M059J (cell line): ENCODE measurements around the gene EDAR. TPM values are rescaled to one million over a fixed set of nuclear protein-coding genes. Genes with fewer than 3 reads are reported as not detected.

ENCODE experiments used
- DNase-seq: peaks from one replicate; pipeline ENCODE4 v3.0.0-alpha.2; 2012; ENCODE audit warnings: low read depth
- total RNA-seq: library from RNA; depleted of rRNA; stranded (reverse); fragments of >200 nt; shearing (Covaris generic); gene quantifications from 2 replicates; pipeline ENCODE4 v1.2.3, GENCODE V29; 2014

EDAR gene
- total RNA-seq, 1 experiment from 2014 or later: not detected

- no peak for DNase-seq
Measured at GRCh38 chr2:108940156-108940555, 48.9 kb downstream of the EDAR start.

DNA sequence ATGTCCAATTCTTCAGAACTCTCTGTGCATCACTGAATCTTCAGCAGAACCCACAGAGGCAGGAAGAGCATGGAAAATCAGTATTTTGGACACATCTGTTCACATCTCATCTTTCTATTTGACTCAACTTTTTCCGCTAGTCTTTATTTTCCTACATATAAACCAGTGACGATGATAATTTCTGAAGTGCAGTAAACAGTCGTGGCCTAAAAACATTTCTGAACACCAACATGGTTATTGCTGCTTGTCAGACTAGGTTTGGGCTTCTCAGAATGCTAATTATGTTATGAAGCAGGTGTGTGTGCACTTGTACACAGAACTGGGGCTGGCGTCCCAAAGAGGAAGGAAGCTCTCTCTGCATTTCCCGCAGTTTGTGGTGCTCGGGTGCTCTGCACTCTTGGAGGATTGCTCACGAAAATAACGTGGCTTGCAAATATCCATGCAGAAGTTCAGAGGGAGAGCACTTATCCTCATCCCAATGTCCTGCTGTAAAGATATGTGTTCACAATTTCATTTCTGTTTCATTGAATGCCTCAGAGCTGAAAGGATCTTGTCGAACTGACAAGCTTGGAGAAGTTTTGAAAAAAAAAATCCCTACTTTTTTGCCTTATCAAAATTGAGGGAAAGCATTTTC, 50.8 kb downstream of the EDAR start:
- no peak for DNase-seq

DNA sequence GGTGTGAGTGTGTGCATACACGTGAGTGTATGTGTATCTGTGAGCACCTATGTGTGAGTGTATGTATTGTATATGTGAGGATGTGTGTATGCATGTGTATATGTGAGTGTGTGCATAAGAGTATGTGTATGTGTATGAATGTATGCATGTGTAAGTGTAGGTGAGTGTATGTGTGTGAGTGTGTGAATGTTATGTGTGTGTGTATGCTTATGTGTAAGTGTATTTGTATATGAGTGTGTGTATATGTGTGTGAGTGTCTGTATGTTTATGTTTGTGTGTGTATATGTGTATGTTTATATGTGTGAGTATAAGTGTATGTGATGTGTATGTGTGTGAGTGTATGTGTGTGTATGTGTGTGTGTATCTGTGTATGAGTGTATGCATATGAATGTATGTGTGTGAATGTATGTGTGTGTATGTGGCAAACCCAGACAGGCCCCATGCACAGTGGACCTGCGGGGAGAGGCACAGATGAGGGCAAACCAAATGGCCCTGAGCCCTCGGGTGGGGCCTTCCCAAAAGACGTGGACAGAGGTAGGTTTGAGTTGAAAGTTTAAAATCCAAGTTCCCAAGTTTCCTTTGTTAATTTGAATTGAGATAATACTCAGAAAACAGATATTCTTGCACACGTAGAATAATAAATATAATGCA, 51.5 kb downstream of the EDAR start:
- DNase-seq: no peak

GRCh38 chr2:108936866-108937265, 52.2 kb downstream of the EDAR start:
- no peak for DNase-seq

DNA sequence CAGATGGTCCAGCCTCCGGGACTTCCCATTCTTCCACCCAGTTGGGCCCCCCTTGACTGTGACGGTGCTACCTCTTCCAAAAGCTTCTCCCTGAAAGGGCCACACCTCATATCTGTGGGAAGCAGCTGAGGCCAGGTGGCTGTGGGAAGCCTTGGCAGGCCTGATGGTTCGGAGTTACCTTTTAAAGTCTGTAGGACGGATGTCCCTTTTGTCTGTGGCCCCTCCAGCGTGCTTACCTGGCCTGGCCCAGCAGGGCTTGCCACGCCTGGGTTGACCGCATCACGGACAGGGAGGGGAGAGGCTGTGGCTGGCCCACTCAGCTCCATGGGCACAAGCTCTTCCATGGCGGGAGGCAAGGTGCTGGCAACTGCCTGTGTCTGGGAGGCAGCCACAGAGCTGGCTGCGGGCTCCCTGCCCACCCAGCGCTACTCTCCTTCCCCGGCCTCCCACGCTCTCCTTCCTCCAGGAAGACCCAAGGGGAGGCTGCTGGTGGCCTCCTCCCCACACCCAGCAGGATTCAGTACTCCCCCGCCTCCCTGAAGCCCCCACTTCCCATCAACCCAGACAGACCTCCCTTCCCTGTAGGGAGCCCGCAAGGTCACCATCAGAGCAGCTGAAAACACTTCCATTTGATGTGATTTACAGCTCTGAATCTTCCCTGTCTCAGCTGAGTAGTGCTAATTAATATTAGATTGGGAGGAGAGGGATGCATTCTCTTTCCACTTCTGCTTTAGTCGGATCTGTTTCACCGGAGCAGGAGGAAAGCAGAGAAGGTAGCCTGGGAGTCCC, 52.8 kb downstream of the EDAR start:
- no peak for DNase-seq

DNA sequence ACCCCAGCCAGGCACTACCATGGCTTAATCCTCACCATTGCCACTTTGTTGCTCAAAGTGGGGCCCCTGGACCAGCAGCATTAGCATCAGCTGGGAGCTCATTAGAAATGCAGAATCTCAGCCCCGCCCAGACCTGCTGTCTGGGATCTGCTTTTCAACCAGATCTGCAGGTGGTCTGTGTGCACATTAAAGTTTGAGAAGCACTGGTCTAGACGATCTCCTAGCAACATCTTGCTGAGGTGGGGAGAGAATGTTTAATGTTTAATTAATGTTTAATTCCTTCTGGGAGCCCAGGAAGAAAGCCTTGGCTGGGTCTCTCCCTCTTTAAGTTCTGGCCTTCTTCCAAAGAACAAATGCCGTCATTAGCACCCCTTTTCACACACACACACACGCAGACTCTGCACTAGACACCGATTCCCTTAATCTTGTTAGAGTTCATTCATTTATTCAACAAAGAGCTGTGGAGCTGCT, 53.7 kb downstream of the EDAR start:
- DNase-seq: no peak

DNA sequence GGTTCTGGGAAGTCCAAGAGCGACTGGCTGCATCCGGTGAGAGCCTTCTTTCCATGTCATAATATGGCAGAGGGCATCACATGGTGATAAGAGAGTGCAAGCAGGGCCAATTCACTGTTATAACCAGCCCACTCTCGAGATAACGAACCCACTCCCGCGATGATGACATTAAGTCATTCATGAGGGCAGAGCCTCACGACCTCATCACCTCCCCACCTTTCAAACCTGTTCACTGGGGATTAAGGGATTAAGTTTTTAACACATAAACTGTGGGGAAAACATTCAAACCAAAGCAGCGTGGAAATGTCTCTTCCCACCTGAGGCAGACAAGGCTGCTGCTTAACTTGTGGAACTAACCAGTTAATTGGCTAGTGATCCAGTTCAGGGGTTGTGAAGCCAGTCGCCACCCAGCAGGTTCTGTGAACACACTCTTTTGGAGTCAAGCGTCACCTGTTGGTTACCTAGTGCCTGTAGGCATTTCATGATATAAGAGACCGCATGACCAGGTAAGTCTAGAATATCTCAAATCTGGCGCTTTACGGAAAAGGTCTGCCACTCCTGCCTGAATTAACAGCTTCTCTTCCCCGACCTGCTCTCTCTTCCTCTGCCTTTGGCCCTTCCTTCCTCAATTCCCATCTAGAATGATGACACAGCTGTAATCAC, 54.3 kb downstream of the EDAR start:
- DNase-seq: no peak

DNA sequence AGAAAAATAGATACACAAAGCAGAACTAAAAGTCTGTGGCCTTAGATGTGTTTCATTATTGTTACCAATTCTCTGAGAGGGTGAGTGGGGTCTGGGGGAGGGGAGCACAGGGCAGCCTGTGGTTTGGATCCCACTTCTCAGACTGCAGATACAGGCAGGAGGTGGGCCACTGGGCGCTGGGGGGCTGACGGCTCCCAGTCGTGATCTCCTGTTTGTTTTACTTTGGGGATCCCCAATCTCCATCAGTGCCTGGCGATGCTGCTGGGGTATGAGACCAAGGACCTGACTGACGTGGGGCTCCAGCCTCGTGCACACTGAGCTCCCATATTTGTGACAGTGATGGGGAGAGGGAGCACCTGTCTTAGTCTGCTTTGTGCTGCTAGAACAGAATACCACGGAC, 54.9 kb downstream of the EDAR start:
- no peak for DNase-seq

DNA sequence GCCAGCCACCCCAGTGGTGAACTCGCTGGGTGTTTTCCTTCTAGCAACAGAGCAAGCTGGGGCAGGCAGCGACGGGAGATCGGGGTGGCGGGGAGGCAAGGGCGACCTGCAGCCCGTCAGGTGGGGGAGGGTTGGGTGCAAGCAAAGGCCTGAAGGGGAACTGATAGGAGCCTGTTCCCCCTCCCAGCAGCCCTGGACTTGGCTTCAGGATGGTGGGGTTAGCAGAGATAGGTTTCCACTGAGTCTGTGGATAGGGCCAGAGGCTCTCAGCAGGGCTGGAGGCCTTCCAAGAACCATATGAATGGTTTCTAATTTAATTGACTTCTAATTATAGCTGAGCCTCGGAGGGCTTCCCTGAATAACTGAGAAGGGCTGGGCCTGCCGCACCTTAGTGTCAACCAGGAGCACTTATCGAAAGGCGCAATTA, 55.3 kb downstream of the EDAR start:
- DNase-seq: no peak

GRCh38 chr2:108932736-108933332, 56.2 kb downstream of the EDAR start:
- no peak for DNase-seq

- no peak for DNase-seq
Measured at GRCh38 chr2:108931372-108931771, 57.6 kb downstream of the EDAR start.

DNA sequence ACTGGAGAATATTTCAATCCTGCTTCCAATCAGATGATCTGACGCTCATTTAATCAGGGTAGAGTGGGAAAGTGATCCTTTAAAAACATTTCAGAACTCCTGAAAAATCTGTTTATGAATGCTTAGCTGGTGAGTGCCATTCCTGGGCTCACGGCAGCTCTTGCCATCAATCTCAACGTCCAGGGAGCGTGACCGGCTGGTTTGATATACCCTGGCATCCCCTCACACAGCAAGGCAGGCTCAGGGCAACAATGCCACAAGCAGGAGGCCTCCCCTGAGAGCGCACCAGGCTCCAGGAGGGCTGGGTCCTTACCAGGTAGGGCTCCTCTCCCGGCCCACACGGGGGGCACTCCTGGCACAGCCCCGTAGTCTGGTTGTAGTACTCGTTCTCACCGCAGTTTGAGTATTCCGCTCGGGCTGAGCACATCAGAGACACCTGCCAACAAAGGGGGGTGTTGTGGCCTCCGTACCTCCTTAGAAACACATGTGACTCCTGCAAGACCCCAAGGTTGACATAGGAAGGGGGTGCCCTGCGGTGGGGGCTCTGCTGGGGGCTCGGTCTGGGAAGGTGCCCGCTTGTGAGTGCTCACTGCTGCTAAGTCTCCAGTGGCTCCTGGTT, 59.1 kb downstream of the EDAR start:
- DNase-seq: no peak

GRCh38 chr2:108928660-108929377, 60.2 kb downstream of the EDAR start:
- no peak for DNase-seq

DNA sequence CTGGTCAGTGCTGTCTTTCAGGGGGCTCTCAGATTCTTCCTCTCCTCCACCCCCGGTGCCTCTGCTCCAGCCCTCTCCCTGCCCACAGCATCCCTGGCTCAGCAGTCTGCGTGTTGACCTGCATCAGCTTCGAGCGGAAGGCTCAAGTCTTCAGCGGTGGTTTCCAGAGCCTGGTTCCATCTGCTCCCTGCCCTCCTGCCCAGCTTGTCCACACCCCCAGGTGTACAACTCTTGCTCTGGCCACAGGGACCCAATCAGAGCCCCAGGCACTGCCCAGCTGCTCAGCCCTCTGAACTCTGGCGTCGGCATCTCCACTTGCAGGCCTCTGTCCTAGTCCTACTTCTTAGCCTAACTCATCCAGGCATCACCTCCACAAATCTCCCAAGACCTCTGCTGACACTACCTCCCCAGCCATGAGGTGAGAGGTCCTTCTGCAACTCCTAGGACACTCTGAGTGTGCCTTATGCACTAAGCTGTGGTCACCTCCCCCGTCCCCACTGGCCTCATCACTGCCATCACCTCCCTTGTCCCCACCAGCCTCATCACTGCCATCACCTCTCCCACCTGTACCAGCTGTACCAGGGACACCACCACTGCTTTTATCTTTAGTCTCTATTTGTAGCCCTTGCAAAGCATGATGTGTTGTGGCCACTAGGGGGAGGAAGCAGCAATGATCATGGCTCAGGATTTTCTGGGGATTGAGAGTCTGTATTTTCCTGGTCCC, 60.9 kb downstream of the EDAR start:
- DNase-seq: peak; percentile 39

DNA sequence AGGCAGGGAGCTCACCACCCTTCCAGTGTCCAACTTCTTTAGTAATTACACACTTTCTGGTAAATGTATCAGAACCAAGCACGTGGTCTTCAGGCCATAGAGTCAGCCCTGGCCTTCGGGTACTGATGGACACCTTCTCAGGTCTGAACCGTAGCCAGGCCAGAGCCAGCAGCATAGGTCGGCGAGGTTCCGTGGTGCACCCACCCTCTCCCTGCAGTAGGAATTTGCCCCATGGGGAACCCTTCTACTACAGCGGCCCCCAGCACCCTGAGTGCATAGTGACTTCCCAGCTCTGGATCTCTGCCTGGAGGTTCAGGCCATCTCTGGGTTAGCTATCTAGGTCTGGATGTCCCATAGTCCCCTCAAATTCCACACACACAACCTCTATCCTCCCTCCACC, 61.6 kb downstream of the EDAR start:
- DNase-seq: no peak

- no peak for DNase-seq
Measured at GRCh38 chr2:108926561-108927380, 62.2 kb downstream of the EDAR start.

- no peak for DNase-seq
Measured at GRCh38 chr2:108925735-108926134, 63.3 kb downstream of the EDAR start.

DNA sequence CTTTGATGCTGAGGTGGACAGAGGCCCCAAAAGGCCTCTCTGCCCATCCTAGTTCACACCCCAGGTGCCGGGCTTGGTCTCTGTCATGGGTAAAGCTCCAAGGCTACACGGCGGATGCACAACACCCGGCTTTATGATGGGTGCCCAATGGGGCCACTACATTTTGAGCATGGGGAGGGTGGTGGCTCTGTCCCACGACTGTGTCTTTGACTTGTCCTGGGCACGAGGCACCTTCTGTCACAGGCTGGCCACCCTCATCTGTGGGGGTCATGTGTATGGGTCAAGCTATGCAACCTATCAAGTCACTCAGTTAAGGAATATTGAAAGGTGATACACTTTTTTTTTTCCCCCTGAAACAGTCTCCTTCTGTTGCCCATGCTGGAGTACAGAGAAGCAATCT, 63.7 kb downstream of the EDAR start:
- DNase-seq: no peak

- no peak for DNase-seq
Measured at GRCh38 chr2:108924580-108925251, 64.3 kb downstream of the EDAR start.
